GM18870 (cell line): ENCODE data around the gene THSD4.
"Not testable (repeated sequence)": the region's sequence is repeated elsewhere in the genome, so short reads cannot be mapped to it uniquely, and the experiment has no call there.

ENCODE experiments used
- ATAC-seq: cut with Tn5 transposase; IDR thresholded peaks from one replicate; pipeline ENCODE4 v1.9.1; 2021; ENCODE audit warnings: moderate library complexity; ENCODE audit not compliant: unreplicated experiment

The THSD4 gene

DNA sequence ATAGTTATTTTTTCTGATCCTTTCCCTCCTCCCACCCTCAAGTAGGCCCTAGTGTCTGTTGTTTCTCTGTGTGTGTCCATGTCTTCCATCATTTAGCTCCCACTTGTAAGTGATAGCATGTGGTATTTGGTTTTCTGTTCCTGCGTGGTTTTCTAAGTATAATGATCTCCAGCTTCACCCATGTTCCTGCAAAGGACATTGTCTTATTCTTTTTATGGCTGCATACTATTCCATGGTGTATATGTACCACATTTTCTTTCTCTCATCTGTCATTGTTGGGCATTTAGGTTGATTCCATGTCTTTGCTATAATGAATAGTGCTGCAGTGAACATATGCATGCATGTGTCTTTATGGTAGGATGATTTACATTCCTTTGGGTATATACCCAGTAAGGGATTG, 549.4 kb downstream of the THSD4 start:
- no peak for ATAC-seq

- no peak for ATAC-seq
These were observed 551.7 kb downstream of the THSD4 start for GRCh38 chr15:71666763-71667620.

DNA sequence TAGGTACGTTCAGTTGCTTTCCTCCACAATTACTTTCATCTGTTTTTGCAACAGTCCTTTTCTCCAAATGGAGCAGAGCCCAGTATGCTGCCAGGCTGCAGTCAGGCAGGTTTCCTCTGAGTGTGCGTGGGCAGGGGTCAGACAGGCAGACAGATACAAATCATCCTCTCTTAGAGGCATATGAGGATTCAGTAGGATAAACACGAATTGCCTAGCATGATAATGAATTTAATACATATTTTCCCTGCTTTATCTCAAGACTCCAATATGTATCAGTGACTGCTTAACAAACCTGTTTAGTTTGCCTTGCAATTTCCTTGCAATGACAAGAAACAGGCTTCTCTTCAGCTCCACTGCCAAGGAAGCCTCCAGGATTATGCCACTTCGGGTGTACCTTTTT, 554.4 kb downstream of the THSD4 start:
- no peak for ATAC-seq

GRCh38 chr15:71670222-71670621, 555.0 kb downstream of the THSD4 start:
- not testable (repeated sequence) for ATAC-seq

GRCh38 chr15:71674354-71674753, 559.1 kb downstream of the THSD4 start:
- ATAC-seq = no peak

GRCh38 chr15:71677352-71677751, 562.1 kb downstream of the THSD4 start:
- ATAC-seq = no peak

DNA sequence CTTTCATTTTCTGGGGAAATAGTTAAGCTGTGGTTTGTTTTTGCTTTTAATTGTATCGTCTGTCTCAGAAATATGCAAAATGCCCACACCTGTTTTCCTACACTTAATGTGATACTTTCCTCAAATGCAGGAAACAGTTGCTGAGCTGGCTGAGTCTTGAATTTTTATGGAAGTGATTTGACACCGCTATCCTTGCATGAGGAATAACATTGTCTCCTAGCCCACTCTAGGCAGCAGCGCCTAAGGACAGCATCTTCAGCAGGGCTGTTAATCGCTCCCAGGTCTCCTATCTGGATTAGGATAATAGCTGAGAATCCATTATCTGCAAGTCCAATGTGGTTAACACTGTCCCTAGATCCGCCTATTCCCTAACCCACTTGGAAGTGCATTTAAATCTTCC, 562.5 kb downstream of the THSD4 start:
- ATAC-seq = no peak

- no peak for ATAC-seq
These were observed 562.9 kb downstream of the THSD4 start for GRCh38 chr15:71678191-71678590.

DNA sequence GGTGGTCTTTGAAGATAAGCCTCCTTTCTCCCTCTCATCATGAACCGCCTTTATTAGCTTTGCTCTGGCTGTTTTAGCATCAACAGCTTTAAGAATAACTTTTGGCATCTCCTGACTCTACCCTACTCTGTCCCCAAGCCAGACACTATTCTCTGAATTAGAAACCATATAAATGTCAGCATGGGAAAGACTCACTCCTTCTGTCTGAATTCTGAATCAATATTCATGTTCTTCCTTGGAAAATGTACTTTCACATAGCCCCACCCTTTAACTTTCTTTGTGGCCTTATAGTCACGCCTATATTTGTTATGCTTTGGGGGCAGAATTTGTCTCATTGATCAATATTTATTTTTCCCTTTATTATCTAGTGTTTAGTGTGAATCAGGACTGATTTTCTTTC, 563.3 kb downstream of the THSD4 start:
- ATAC-seq = no peak

- ATAC-seq = no peak
These were observed 564.0 kb downstream of the THSD4 start for GRCh38 chr15:71679223-71679792.

DNA sequence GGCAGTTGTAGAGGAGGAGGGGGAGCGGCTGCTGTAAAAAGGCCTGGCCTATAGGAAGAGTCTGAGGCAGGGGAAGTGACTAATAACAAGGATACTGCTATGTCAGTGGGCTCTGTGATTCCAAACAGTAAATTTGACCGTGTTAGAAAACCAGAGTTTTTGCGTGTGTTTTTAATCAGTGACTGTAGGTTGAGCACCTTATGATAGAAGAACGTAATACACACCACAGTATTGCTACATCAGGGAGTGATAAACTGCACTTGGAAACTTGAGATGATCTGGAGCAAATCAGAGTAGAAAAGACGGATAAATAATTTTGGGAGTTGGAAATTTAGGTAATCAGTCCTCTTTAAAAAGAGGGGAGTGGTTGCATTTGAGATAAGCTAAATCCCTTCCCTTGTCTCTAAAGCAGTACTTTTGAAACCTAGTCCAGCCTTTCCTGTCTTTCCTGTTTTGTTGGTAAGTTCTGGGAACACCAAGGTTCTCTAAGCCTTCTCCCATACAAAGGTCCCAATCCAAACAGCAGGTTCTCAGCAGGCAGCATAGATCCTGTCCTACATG, 564.6 kb downstream of the THSD4 start:
- no peak for ATAC-seq

GRCh38 chr15:71682001-71682400, 566.7 kb downstream of the THSD4 start:
- ATAC-seq = no peak

GRCh38 chr15:71683411-71684274, 568.4 kb downstream of the THSD4 start:
- ATAC-seq = no peak

GRCh38 chr15:71685420-71685993, 570.2 kb downstream of the THSD4 start:
- no peak for ATAC-seq

- no peak for ATAC-seq
These were observed 571.2 kb downstream of the THSD4 start for GRCh38 chr15:71686221-71687050.

DNA sequence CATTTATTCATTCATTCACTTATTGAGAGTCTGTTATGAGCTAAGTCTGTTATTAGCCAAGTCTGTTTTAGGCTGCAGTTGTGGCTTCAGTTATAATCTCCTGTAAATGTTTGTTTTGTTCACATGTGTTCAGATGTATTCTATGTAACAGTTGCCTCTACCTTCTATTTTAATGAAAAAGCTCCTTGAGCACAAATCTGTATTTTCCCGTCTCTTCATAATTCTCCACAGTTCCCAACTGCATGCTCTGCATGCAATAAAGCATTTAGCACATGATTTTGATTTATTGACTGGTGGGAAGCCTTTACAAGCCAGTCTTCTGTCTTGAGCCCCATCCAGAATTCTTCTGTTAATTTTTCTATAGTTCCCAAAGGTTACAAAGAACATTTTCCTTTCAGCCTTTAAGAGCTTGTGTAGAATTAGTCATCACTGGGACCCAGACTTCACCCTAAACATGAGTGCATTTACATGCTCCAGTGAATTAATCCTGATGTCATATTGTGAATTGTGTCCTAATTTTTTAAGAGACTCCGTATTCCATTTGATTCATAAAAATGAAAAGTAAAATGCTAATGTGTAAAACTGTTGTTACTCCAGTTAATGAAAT, 572.7 kb downstream of the THSD4 start:
- no peak for ATAC-seq

GRCh38 chr15:71688509-71689094, 573.3 kb downstream of the THSD4 start:
- ATAC-seq = no peak

- ATAC-seq = no peak
These were observed 575.8 kb downstream of the THSD4 start for GRCh38 chr15:71691081-71691457.
